Activated CD8-positive, alpha-beta memory T cell treated with anti-CD3 and anti-CD28 coated beads, Interleukin-2, amount 10 ng/mL, durations not matched to agents 7 days and 5 days (primary cell): ENCODE measurements around the gene CIAO2A. TPM values are rescaled to one million over a fixed set of nuclear protein-coding genes. Genes with fewer than 3 reads are reported as not detected.
"Not testable (repeated sequence)": the region's sequence is repeated elsewhere in the genome, so short reads cannot be mapped to it uniquely, and the experiment has no call there.

Source experiments
- ATAC-seq: fragments of 150-1000 bp; cut with Tn5 transposase; one replicate; pipeline ENCODE4 v1.10.0; 2021; ENCODE audit warnings: moderate library complexity
- CTCF ChIA-PET: fragments of 350-600 bp; sonication (Branson Sonifier 250); formaldehyde crosslinking; loops from one replicate; lab custom pipeline; 2021; ENCODE audit warnings: antibody characterized with exemption; lab: Charles Lee
- DNase-seq: peaks from one replicate; pipeline ENCODE4 v3.0.0-alpha.2; 2020
- H3K27ac Mint-ChIP-seq: one replicate; pipeline ENCODE4 v1.8.0; 2021; ENCODE audit warnings: mild to moderate bottlenecking, mixed read lengths
- H3K27me3 Mint-ChIP-seq: one replicate; pipeline ENCODE4 v1.8.0; 2021; ENCODE audit warnings: mixed read lengths
- H3K36me3 Mint-ChIP-seq: one replicate; pipeline ENCODE4 v1.8.0; 2021; ENCODE audit warnings: mild to moderate bottlenecking, mixed read lengths
- H3K4me1 Mint-ChIP-seq: one replicate; pipeline ENCODE4 v1.8.0; 2021; ENCODE audit warnings: mixed read lengths
- H3K4me3 Mint-ChIP-seq: one replicate; pipeline ENCODE4 v1.8.0; 2021; ENCODE audit warnings: mild to moderate bottlenecking, moderate library complexity, mixed read lengths
- H3K9me3 Mint-ChIP-seq: one replicate; pipeline ENCODE4 v1.8.0; 2022; ENCODE audit warnings: low read depth, mixed read lengths
- total RNA-seq, 2 experiments: library from RNA; stranded (reverse); gene quantifications; one replicate each; pipeline ENCODE4 v1.2.3, GENCODE V29; 2021

Gene CIAO2A
- total RNA-seq, 2 experiments from 2014 or later = 66.4 to 80.2 TPM

DNA sequence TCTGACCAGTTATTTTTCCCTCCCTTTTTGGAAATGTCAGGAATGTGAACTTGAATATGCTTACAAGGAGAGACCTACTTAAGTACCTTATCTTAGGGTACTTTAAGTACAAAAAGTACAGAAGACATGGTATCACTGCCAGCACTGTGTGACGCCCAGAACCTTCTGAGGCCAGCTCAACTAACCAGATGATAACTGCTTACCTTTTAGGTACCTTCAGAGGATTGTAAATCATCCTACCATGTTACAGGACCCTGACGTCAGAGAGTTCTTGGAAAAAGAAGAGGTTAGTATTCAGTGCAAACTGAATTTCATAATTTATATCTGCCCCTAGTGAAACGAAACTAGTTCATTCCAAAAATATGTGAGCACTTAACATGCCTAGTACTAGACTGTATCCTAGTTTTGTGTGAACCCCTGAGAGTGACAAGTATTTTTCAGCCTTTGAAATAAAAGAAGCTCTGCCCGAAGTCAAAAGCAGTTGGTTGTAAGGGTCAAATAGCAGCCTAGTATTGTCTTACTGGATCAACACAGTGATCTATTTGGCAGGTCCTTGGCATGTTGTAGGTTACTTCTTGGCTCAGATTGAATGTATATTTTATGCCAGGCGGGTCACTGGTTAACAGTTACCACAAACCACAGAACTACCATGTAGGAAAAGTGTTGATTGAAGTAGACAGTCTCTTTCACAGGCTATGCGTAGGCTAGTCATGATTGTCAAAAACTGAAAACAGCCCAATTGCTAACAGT, 34.1 kb upstream of the CIAO2A start:
- no peak overlapping the region for H3K27ac Mint-ChIP-seq
- no peaks in the 10 kb centered on the region for H3K9me3 Mint-ChIP-seq
- ATAC-seq = no peak
- DNase-seq = no peak
- H3K4me1 Mint-ChIP-seq = peaks cover 2% of the 10 kb centered on the region
- peaks cover 51% of the 10 kb centered on the region for H3K36me3 Mint-ChIP-seq
- H3K27me3 Mint-ChIP-seq = no peaks in the 10 kb centered on the region
- CTCF ChIA-PET = interaction anchor here (1.4 kb wide), 1 partner anchor 10 kb away, joined by 4 read pairs; no protein-coding TSS in a partner anchor
- H3K4me3 Mint-ChIP-seq = no peak overlapping the region

DNA sequence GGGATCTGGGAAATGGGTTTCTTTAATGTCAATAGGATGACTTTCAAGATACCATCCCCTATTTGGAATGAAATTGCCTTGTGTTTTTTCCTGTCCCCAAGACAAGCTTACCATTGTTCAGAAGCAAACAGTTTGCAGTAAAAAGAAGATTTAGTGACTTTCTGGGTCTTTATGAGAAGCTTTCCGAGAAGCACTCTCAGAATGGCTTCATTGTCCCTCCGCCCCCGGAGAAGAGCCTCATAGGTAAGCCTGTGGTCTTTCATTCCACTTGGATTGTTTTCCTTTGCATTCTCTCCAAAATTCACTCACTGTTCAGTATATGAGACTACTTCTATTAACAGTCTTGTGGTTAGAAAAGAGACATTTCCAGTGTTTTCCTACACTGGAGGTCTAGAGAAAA, 32.3 kb upstream of the CIAO2A start:
- no peaks in the 10 kb centered on the region for H3K27me3 Mint-ChIP-seq
- H3K4me3 Mint-ChIP-seq = no peak overlapping the region
- DNase-seq (no peak), ATAC-seq (no peak)
- CTCF ChIA-PET = interaction anchor here (1.4 kb wide), 1 partner anchor 19 kb away, joined by 4 read pairs; no protein-coding TSS in a partner anchor
- peaks cover 2% of the 10 kb centered on the region for H3K4me1 Mint-ChIP-seq
- no peaks in the 10 kb centered on the region for H3K9me3 Mint-ChIP-seq
- H3K36me3 Mint-ChIP-seq = peaks cover 46% of the 10 kb centered on the region
- no peak overlapping the region for H3K27ac Mint-ChIP-seq

DNA sequence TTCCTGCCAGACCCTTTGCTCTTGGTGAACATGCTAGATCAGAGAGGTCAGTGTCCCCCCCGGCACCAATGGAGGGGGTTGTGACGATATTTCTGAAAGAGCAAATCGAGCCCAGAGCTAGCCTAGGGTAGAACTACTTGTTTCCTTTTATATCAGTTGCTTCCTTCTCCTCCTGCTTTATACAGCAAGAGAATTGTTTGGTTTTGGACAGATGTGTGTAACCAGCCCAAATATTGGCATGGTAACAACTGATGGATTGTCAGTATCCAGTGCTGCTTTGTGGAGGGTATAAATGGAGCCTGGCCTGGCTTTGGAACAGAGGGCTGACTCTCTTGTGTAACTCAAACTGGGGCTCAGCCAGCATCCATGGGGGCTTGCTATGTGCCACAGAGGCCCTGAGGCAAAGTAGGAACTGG, 29.3 kb upstream of the CIAO2A start:
- Mint-ChIP-seq H3K36me3 (peaks cover 48% of the 10 kb centered on the region), H3K9me3 (no peaks in the 10 kb centered on the region)

DNA sequence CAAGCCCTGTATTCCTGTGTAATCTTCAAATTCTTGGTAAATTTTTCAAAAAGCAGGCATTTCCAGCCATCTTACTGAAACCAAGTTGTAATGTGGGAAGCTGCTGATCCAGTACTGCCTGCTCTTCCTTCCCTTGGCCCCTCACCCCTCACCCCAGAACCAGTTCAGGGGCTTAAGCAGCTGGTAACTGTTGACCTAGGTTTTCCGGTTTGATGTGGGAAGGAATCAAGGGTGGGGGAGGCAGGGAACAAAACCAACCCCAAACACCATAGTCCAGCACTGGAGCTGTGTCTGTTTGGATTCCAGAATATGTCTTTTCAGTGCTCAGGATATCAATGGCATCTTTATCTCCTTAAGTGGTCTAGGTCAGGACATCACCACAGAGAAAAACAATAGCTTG, 28.8 kb upstream of the CIAO2A start:
- CTCF ChIA-PET = interaction anchor here (0.6 to 1.4 kb wide), 4 partner anchors 7 to 647 kb away, joined by 3 to 4 read pairs (median 3); no protein-coding TSS in a partner anchor
- no peaks in the 10 kb centered on the region for H3K9me3 Mint-ChIP-seq
- H3K36me3 Mint-ChIP-seq = peaks cover 46% of the 10 kb centered on the region
- H3K4me3 Mint-ChIP-seq = no peak overlapping the region
- no peak for DNase-seq
- no peaks in the 10 kb centered on the region for H3K27me3 Mint-ChIP-seq
- no peak overlapping the region for H3K27ac Mint-ChIP-seq
- no peak for ATAC-seq
- H3K4me1 Mint-ChIP-seq = peaks cover 6% of the 10 kb centered on the region

More for the DNA sequence above, 29.3 kb upstream of the CIAO2A start:
- Mint-ChIP-seq H3K4me1 (peaks cover 3% of the 10 kb centered on the region), H3K4me3 (no peak overlapping the region), H3K27me3 (no peaks in the 10 kb centered on the region), H3K27ac (no peak overlapping the region)
- ATAC-seq (no peak), DNase-seq (no peak)
- CTCF ChIA-PET = interaction anchor here (0.7 to 1.4 kb wide), 2 partner anchors 31 to 1412 kb away, joined by 3 read pairs; no protein-coding TSS in a partner anchor

DNA sequence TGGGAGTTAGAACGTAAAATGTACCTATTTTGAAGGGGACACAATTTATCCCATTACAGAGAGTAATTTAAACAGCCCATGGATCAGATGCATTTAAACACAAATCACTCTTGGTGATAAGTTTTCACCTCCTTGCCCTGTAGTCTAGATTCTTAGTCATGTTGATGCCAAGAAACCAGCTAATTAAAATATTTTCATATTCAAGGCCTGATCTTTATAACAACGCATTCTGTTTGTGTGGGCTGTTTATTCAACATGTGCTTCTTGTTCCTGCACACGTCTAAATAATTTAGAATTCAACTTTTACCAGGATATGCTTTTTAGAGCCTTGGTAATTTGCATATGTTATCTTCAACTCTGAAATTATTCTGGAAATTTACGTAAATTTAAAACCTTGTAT, 28.0 kb upstream of the CIAO2A start:
- Mint-ChIP-seq H3K27ac (no peak overlapping the region), H3K27me3 (no peaks in the 10 kb centered on the region), H3K4me1 (peaks cover 6% of the 10 kb centered on the region), H3K9me3 (no peaks in the 10 kb centered on the region), H3K36me3 (peaks cover 42% of the 10 kb centered on the region), H3K4me3 (no peak overlapping the region)
- no peak for ATAC-seq
- no peak for DNase-seq
- CTCF ChIA-PET = interaction anchor here (0.9 to 1.4 kb wide), 2 partner anchors 8 to 32 kb away, joined by 3 read pairs; no protein-coding TSS in a partner anchor

DNA sequence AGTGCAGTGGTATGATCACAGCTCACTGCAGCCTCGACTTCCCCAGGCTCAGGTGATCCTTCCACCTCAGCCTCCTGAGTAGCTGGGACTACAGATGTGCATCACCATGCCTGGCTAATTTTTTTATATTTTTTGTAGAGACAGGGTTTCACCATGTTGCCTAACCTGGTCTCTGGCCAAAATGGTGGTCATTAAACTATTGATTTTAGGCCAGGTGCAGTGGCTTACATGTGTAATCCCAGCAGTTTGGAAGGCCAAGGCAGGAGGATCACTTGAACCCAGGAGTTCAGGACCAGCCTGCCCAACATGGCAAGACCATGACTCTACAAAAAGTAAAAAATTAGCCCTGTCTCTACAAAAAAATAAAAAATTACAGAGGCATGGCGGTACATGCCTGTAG, 26.7 kb upstream of the CIAO2A start:
- not testable (repeated sequence) for ATAC-seq, H3K9me3 Mint-ChIP-seq, H3K27me3 Mint-ChIP-seq, H3K4me3 Mint-ChIP-seq, H3K4me1 Mint-ChIP-seq, DNase-seq, H3K27ac Mint-ChIP-seq
- H3K36me3 Mint-ChIP-seq = peaks cover 40% of the 10 kb centered on the region
- CTCF ChIA-PET = interaction anchor here (0.8 kb wide), 1 partner anchor 13 kb away, joined by 3 read pairs; no protein-coding TSS in a partner anchor

DNA sequence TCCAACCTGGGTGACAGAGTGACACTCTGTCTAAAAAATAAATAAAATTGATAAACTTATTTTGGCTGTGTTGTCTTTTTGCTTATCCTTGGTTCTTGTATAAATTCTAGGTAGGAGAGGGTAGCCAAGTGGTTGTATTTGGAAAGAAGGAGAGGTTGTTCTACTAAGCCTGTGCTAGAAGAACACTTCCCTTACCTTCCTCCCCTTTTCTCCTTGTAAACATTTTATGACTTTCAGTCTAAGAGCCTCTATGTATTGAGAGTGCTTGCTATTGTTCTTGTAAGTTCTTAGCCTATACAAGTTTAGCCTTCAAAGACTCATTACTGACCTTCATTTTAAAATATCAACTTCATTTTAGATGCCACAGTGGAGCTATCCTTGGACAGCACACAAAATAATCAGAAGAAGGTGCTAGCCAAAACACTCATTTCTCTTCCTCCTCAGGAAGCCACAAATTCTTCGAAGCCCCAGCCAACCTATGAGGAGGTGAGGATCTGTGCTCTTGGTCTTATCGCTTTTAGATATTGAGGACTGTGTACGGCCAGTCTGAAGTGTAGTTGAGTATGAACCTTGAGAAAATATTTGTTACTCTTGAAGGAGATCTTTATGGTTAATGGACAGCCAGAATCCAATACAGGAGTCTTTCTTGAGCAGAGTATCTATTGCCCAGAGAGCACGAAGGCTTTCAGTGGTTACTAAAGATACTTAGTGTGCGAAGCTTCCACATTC, 24.3 kb upstream of the CIAO2A start:
- no peak overlapping the region for H3K4me3 Mint-ChIP-seq
- no peaks in the 10 kb centered on the region for H3K9me3 Mint-ChIP-seq
- DNase-seq = no peak
- CTCF ChIA-PET = interaction anchor here (1.1 to 1.6 kb wide), 3 partner anchors 11 to 35 kb away, joined by 3 to 7 read pairs (median 4); no protein-coding TSS in a partner anchor
- H3K27ac Mint-ChIP-seq = no peak overlapping the region
- ATAC-seq = no peak
- peaks cover 6% of the 10 kb centered on the region for H3K4me1 Mint-ChIP-seq
- H3K27me3 Mint-ChIP-seq = no peaks in the 10 kb centered on the region
- peaks cover 42% of the 10 kb centered on the region for H3K36me3 Mint-ChIP-seq

DNA sequence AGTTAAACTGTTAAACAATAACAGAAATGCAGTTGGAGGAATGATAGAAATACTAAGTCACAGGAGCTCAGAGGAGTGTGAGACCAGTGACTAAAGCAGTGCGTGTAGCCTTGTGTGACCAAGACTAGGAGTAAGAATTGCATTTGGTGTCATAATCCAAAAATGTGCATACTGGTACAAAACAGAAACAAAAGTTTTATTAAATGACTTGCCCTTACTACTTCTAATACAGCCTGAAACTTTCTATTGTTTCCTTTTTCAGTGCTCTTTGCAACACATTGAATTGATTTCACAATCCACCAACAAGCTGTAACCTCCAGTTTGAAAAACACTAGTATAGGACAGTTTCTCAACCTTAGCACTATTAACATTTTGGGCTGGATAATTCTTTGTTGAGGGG, 19.3 kb upstream of the CIAO2A start:
- CTCF ChIA-PET = no interaction called here
- Mint-ChIP-seq H3K4me3 (no peak overlapping the region), H3K9me3 (no peaks in the 10 kb centered on the region), H3K4me1 (peaks cover 33% of the 10 kb centered on the region), H3K36me3 (peaks cover 30% of the 10 kb centered on the region), H3K27ac (no peak overlapping the region), H3K27me3 (no peaks in the 10 kb centered on the region)
- no peak for ATAC-seq
- no peak for DNase-seq

DNA sequence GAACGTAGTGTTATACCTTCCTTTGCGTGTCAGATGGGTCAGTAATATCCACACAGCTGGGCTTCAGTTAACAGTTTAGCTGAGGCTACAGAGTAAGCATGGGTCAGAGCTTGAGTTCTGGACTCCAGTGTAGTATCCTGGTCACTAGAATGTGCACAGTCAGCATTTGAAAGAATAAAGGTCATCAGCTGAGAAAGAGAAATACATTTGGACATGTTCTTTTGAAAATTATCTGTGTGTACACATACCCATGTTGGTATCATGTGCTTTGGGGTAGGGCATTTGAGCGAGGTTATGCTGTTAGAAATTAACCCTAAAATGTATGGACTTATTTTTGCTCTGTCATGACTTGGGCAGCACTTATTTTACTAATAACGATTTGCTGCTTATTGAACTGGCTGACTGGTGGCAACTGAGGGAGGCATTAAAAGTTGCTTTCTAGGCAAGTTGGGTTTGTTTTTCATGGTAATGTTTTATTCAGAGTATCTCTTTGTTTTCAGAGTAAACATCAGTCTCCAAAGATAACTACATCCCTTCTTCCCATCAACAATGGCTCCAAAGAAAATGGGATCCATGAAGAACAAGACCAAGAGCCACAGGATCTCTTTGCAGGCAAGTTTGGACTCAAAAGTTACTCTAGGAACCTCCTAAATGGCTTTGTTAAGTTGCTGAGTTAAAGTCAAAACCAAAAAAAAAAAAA, 18.6 kb upstream of the CIAO2A start:
- Mint-ChIP-seq H3K4me3 (no peak overlapping the region), H3K4me1 (peaks cover 30% of the 10 kb centered on the region)
- no peak for ATAC-seq

DNA sequence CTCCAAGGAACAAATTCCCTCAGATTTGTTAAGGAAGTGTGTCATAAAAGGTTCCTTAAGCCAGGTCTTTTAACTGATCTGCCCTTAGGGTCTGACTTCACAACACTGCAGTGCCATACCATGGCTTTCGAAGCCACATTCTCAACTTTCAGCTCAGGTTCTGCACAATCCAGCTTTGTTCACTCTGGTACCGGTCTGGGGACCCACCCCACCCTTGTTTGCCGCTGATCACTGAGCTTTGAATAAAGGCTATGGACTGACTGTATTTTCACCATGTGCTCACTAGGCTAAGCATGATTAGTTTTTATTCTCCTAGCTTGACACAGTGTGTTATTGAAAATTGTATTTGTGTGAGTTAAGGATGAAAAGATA, 18.0 kb upstream of the CIAO2A start:
- Mint-ChIP-seq H3K36me3 (peaks cover 28% of the 10 kb centered on the region), H3K4me1 (peaks cover 30% of the 10 kb centered on the region), H3K9me3 (no peaks in the 10 kb centered on the region), H3K4me3 (no peak overlapping the region), H3K27me3 (no peaks in the 10 kb centered on the region), H3K27ac (no peak overlapping the region)
- ATAC-seq (no peak), DNase-seq (no peak)
- CTCF ChIA-PET = interaction anchor here (1.2 to 2.6 kb wide), 5 partner anchors 15 to 44 kb away, joined by 4 to 10 read pairs (median 5); partner anchors contain the start of genes CIAO2A and SNX1

More for the DNA sequence above, 18.6 kb upstream of the CIAO2A start:
- peaks cover 27% of the 10 kb centered on the region for H3K36me3 Mint-ChIP-seq
- DNase-seq = no peak
- H3K9me3 Mint-ChIP-seq = no peaks in the 10 kb centered on the region
- CTCF ChIA-PET = interaction anchor here (1.3 to 2.6 kb wide), 3 partner anchors 15 to 44 kb away, joined by 4 to 10 read pairs (median 7); partner anchors contain the start of gene SNX1
- H3K27me3 Mint-ChIP-seq = no peaks in the 10 kb centered on the region
- no peak overlapping the region for H3K27ac Mint-ChIP-seq

DNA sequence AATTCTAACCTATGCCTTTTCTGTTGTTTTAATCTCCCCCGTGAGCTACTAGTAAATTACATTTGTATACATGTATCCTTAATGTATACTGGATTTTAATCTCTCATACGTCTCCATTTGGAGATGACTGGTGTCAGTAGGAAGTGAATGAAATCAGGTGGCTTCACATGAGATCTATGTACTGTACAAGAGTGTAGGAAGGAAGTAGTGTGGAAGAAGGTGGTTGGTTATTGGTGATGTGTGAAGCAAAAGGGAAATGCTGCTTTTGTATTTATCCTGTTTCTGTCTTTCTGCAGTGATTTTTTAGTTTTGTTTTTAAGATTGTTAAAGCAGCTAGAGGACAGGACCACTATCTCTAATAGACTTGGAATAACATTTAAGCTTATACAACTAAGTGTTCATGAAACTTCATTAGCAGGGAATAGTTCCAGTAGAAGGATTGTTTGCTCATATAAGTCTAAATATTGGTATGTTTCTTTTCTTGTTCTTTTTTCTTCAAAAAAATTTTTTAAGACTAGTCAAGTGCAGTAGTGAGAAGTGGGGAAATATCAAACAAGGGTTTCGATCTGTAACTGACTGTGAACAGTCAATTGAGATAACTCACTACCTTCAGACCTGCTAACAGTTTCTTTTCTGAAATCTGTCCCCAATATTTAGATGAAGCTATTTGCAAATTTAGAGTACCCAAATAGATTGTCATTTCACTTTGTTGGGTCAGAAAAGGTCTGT, 17.5 kb upstream of the CIAO2A start:
- peak overlapping the region; percentile 64 for H3K27ac Mint-ChIP-seq
- DNase-seq (no peak), ATAC-seq (peak; percentile 86)
- no peaks in the 10 kb centered on the region for H3K27me3 Mint-ChIP-seq
- no peak overlapping the region for H3K4me3 Mint-ChIP-seq
- CTCF ChIA-PET = interaction anchor here (0.7 to 2.6 kb wide), 6 partner anchors 14 to 43 kb away, joined by 3 to 10 read pairs (median 4); partner anchors contain the start of genes CIAO2A and SNX1
- peaks cover 25% of the 10 kb centered on the region for H3K36me3 Mint-ChIP-seq
- H3K4me1 Mint-ChIP-seq = peaks cover 30% of the 10 kb centered on the region
- no peaks in the 10 kb centered on the region for H3K9me3 Mint-ChIP-seq

DNA sequence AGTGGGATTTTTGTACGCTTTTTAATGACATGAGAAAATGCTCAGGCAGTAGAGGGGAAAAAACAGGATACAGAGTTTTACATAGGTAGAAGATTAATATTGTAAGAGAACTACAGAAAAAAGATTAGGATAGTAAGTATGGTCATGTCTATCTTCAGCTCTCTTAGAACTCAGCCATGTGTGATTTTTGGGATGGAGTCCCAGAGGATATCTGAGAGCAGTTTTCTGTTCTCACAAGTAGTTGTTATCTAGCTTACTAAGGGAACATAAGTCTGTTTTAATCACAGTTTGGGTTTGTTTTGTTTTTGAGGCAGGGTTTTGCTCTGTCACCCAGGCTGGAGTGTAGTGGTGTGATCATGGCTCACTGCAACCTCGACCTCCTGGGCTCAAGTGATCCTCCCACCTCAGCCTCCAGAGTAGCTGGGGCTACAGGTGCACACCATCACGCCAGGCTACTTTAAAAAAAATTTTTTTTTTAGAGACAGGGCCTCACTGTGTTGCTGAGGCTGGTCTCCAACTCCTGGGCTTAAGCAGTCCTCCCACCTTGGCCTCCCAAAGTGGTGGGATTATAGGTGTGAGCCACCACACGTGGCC, 16.6 kb upstream of the CIAO2A start:
- DNase-seq, H3K4me3 Mint-ChIP-seq, ATAC-seq, H3K27me3 Mint-ChIP-seq, H3K9me3 Mint-ChIP-seq, H3K27ac Mint-ChIP-seq: not testable (repeated sequence)
- H3K36me3 Mint-ChIP-seq = peaks cover 24% of the 10 kb centered on the region
- peaks cover 30% of the 10 kb centered on the region for H3K4me1 Mint-ChIP-seq
- CTCF ChIA-PET = interaction anchor here (1.3 to 2.6 kb wide), 3 partner anchors 39 to 43 kb away, joined by 3 to 10 read pairs (median 4); no protein-coding TSS in a partner anchor
